ENCODE results near the gene DNAH12.
"Not testable (repeated sequence)": the region's sequence is repeated elsewhere in the genome, so short reads cannot be mapped to it uniquely, and the experiment has no call there.

The DNAH12 gene

DNA sequence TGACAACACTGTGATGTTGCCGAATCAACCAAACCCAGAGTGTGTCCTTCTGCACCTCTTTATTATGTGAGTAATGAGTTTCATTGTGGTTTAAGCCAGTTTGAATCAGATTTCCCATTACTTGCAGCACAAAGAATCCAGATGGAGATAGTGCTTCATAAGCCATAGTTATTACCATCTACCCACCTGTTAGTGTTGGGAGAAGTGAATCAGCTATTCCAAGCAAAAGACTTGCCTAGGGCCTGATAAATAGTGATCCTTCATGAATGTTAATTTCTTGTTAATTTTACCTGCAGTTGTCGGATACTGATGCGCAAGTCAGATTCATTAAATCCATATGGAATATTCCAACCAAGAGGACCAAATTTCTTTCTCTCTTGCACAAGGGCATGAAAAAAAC lies 229.9 kb downstream of the DNAH12 start:
- no peaks in the 10 kb centered on the region for H3K4me1 ChIP-seq (ENCODE audit: insufficient read depth, poor library complexity, severe bottlenecking)
- no peak overlapping the region for H3K27ac ChIP-seq (ENCODE audit: poor library complexity, severe bottlenecking)
- no peaks in the 10 kb centered on the region for H3K9me3 ChIP-seq (ENCODE audit: severe bottlenecking)
- H3K4me3 ChIP-seq (ENCODE audit: severe bottlenecking) = no peak overlapping the region
- ATAC-seq (ENCODE audit: low read depth) (no peak), DNase-seq (ENCODE audit: low spot score) (no peak)
- TF ChIP-seq, protein P1, sequence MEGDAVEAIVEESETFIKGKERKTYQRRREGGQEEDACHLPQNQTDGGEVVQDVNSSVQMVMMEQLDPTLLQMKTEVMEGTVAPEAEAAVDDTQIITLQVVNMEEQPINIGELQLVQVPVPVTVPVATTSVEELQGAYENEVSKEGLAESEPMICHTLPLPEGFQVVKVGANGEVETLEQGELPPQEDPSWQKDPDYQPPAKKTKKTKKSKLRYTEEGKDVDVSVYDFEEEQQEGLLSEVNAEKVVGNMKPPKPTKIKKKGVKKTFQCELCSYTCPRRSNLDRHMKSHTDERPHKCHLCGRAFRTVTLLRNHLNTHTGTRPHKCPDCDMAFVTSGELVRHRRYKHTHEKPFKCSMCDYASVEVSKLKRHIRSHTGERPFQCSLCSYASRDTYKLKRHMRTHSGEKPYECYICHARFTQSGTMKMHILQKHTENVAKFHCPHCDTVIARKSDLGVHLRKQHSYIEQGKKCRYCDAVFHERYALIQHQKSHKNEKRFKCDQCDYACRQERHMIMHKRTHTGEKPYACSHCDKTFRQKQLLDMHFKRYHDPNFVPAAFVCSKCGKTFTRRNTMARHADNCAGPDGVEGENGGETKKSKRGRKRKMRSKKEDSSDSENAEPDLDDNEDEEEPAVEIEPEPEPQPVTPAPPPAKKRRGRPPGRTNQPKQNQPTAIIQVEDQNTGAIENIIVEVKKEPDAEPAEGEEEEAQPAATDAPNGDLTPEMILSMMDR (IDR thresholded peaks at IDR 0.05; ENCODE audit: poor library complexity, severe bottlenecking) = no peak
- H3K27me3 ChIP-seq (ENCODE audit: insufficient read depth, poor library complexity, severe bottlenecking) = no peaks in the 10 kb centered on the region
- no peaks in the 10 kb centered on the region for H3K36me3 ChIP-seq (ENCODE audit: low read depth)

DNA sequence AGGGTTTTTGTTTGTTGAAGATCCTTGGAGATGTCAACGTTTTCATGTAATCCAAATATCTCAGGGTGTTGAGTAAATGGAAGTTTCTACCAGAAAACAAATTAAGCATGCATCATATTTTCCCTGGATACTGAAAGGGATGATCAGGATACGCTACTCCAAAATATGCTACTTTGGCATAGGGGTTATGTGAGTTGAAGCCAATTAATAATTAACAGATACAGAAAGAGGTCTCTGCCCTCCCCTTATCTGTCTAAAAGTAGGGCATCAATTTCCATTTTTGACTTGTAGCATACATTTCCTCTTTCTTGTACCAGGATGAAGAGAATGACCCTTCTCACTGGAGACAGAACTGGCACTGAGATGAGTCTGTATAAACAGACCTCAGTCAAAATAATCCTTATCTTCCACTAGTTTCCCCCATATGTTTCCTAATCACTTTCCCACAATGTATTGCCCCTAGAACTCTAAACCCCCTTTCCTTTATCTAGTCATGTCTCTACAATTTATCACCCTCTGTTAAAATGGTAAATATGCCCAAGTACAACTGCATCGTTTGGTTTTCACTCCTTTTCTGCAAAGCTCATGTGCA lies 234.3 kb downstream of the DNAH12 start:
- Histone ChIP-seq H3K27ac (ENCODE audit: poor library complexity, severe bottlenecking) (no peak overlapping the region), H3K4me3 (ENCODE audit: severe bottlenecking) (no peak overlapping the region), H3K4me1 (ENCODE audit: insufficient read depth, poor library complexity, severe bottlenecking) (no peaks in the 10 kb centered on the region), H3K36me3 (ENCODE audit: low read depth) (no peaks in the 10 kb centered on the region), H3K27me3 (ENCODE audit: insufficient read depth, poor library complexity, severe bottlenecking) (no peaks in the 10 kb centered on the region), H3K9me3 (ENCODE audit: severe bottlenecking) (no peaks in the 10 kb centered on the region)
- no peak for ATAC-seq (ENCODE audit: low read depth)
- DNase-seq (ENCODE audit: low spot score) = no peak
- TF ChIP-seq, protein P1 (IDR thresholded peaks at IDR 0.05; ENCODE audit: poor library complexity, severe bottlenecking) = no peak

GRCh38 chr3:57303520-57303919 lies 240.6 kb downstream of the DNAH12 start:
- not testable (repeated sequence) for H3K36me3 ChIP-seq (ENCODE audit: low read depth); H3K9me3 ChIP-seq (ENCODE audit: severe bottlenecking); H3K4me1 ChIP-seq (ENCODE audit: insufficient read depth, poor library complexity, severe bottlenecking); H3K27me3 ChIP-seq (ENCODE audit: insufficient read depth, poor library complexity, severe bottlenecking); H3K4me3 ChIP-seq (ENCODE audit: severe bottlenecking); DNase-seq (ENCODE audit: low spot score)
- peak overlapping the region; percentile 21 for H3K27ac ChIP-seq (ENCODE audit: poor library complexity, severe bottlenecking)
- ATAC-seq (ENCODE audit: low read depth) = peak; percentile 80

GRCh38 chr3:57298041-57298440 lies 246.1 kb downstream of the DNAH12 start:
- no peak for DNase-seq (ENCODE audit: low spot score)
- H3K36me3 ChIP-seq (ENCODE audit: low read depth) = no peaks in the 10 kb centered on the region
- H3K9me3 ChIP-seq (ENCODE audit: severe bottlenecking) = no peaks in the 10 kb centered on the region
- peak; percentile 99 for ATAC-seq (ENCODE audit: low read depth)
- no peak overlapping the region for H3K27ac ChIP-seq (ENCODE audit: poor library complexity, severe bottlenecking)
- no peaks in the 10 kb centered on the region for H3K27me3 ChIP-seq (ENCODE audit: insufficient read depth, poor library complexity, severe bottlenecking)
- no peaks in the 10 kb centered on the region for H3K4me1 ChIP-seq (ENCODE audit: insufficient read depth, poor library complexity, severe bottlenecking)
- H3K4me3 ChIP-seq (ENCODE audit: severe bottlenecking) = no peak overlapping the region
- TF ChIP-seq, protein P1 (IDR thresholded peaks at IDR 0.05; ENCODE audit: poor library complexity, severe bottlenecking) = no peak

GRCh38 chr3:57292897-57293526 lies 251.1 kb downstream of the DNAH12 start:
- no peaks in the 10 kb centered on the region for H3K36me3 ChIP-seq (ENCODE audit: low read depth)
- DNase-seq (ENCODE audit: low spot score) (no peak), ATAC-seq (ENCODE audit: low read depth) (no peak)
- H3K4me3 ChIP-seq (ENCODE audit: severe bottlenecking) = no peak overlapping the region
- no peak overlapping the region for H3K27ac ChIP-seq (ENCODE audit: poor library complexity, severe bottlenecking)
- TF ChIP-seq, protein P1 (IDR thresholded peaks at IDR 0.05; ENCODE audit: poor library complexity, severe bottlenecking) = no peak
- no peaks in the 10 kb centered on the region for H3K4me1 ChIP-seq (ENCODE audit: insufficient read depth, poor library complexity, severe bottlenecking)
- no peaks in the 10 kb centered on the region for H3K27me3 ChIP-seq (ENCODE audit: insufficient read depth, poor library complexity, severe bottlenecking)
- H3K9me3 ChIP-seq (ENCODE audit: severe bottlenecking) = no peaks in the 10 kb centered on the region

Measured in RWPE2 (cell line).